ENCODE measurements around the gene SLC4A9.

DNA sequence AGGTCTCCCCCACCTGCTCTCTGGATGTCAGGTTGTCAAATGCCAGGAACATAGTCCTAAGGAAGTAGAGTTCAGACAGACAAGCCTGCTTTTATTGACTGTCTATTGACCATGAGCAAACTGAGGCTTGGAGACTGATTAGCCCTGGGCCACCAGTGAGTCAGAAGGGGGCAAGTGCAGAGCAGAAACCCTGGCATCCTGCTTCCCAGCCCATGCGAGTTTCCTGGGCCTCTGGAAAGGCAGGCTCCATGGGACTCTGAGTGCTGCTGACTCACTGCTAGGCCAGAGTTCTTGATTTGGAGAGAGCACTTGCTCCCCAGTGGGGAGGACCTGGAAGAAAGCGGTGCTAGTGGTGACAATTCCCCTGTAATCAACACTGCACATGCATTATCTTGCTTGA lies 10.8 kb upstream of the SLC4A9 start:
- TF ChIP-seq, protein P1, sequence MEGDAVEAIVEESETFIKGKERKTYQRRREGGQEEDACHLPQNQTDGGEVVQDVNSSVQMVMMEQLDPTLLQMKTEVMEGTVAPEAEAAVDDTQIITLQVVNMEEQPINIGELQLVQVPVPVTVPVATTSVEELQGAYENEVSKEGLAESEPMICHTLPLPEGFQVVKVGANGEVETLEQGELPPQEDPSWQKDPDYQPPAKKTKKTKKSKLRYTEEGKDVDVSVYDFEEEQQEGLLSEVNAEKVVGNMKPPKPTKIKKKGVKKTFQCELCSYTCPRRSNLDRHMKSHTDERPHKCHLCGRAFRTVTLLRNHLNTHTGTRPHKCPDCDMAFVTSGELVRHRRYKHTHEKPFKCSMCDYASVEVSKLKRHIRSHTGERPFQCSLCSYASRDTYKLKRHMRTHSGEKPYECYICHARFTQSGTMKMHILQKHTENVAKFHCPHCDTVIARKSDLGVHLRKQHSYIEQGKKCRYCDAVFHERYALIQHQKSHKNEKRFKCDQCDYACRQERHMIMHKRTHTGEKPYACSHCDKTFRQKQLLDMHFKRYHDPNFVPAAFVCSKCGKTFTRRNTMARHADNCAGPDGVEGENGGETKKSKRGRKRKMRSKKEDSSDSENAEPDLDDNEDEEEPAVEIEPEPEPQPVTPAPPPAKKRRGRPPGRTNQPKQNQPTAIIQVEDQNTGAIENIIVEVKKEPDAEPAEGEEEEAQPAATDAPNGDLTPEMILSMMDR (IDR thresholded peaks at IDR 0.05; ENCODE audit: low read depth, low read length, poor library complexity, severe bottlenecking): no peak
- no peak for TF ChIP-seq EZH2phosphoT487 (IDR thresholded peaks at IDR 0.05; ENCODE audit: borderline replicate concordance, low read length)
